ENCODE data around the gene INSIG1.

Gene INSIG1

GRCh38 chr7:155267436-155267835 is 30.2 kb upstream of the INSIG1 start:
- CTCF ChIA-PET: no interaction called here
- no peaks in the 10 kb centered on the region for H3K36me3 ChIP-seq (ENCODE audit: control insufficient read depth in 2 of 2, insufficient read depth in 1 of 2, low read length in 2 of 2)
- no peak overlapping the region for H3K27ac ChIP-seq (ENCODE audit: extremely low read depth, low read depth, low read length)
- POLR2A ChIA-PET: interaction anchor here (0.5 kb wide), 1 partner anchor 15 kb away, joined by 5 read pairs; no protein-coding TSS in a partner anchor
- H3K4me3 ChIP-seq (ENCODE audit: low read depth, low read length): no peak overlapping the region
- no peak for TF ChIP-seq PRDM10 (tag by site-specific recombination; IDR thresholded peaks at IDR 0.05)
- no peaks in the 10 kb centered on the region for H3K9me3 ChIP-seq (ENCODE audit: control insufficient read depth, insufficient read depth, low read depth, low read length)
- no peaks in the 10 kb centered on the region for H3K4me1 ChIP-seq (ENCODE audit: control insufficient read depth, insufficient read depth, low read length)

- ChIA-PET CTCF (no interaction called here), POLR2A (no interaction called here)
- H3K4me1 ChIP-seq (ENCODE audit: control insufficient read depth, insufficient read depth, low read length): no peaks in the 10 kb centered on the region
- H3K36me3 ChIP-seq (ENCODE audit: control insufficient read depth in 2 of 2, insufficient read depth in 1 of 2, low read length in 2 of 2): no peaks in the 10 kb centered on the region
- no peaks in the 10 kb centered on the region for H3K9me3 ChIP-seq (ENCODE audit: control insufficient read depth, insufficient read depth, low read depth, low read length)
- no peak for TF ChIP-seq ZNF707 (tag by site-specific recombination; IDR thresholded peaks at IDR 0.05)
- TF ChIP-seq ZNF114 (tag by site-specific recombination; IDR thresholded peaks at IDR 0.05): no peak
- no peak for TF ChIP-seq ZNF529 (tag by site-specific recombination; IDR thresholded peaks at IDR 0.05; ENCODE audit: insufficient replicate concordance)
- no peak for TF ChIP-seq ZNF280C (tag by site-specific recombination; IDR thresholded peaks at IDR 0.05)
- no peak for TF ChIP-seq REPIN1 (tag by site-specific recombination; IDR thresholded peaks at IDR 0.05; ENCODE audit: low read depth)
- no peak for TF ChIP-seq ZNF521 (tag by site-specific recombination; IDR thresholded peaks at IDR 0.05)
- TF ChIP-seq ZNF133 (tag by site-specific recombination; IDR thresholded peaks at IDR 0.05): no peak
- no peak for TF ChIP-seq ZNF223 (tag by site-specific recombination; IDR thresholded peaks at IDR 0.05)
- no peak for TF ChIP-seq ZNF335 (tag by site-specific recombination; conservative IDR thresholded peaks at IDR 0.05)
- TF ChIP-seq ZNF112 (tag by site-specific recombination; IDR thresholded peaks at IDR 0.05): no peak
- no peak for TF ChIP-seq ZNF701 (tag by site-specific recombination; IDR thresholded peaks at IDR 0.05)
- no peak for TF ChIP-seq ZNF184 (tag by site-specific recombination; IDR thresholded peaks at IDR 0.05)
- H3K4me3 ChIP-seq (ENCODE audit: low read depth, low read length): no peak overlapping the region
- H3K27ac ChIP-seq (ENCODE audit: extremely low read depth, low read depth, low read length): no peak overlapping the region
These were observed 29.5 kb upstream of the INSIG1 start for GRCh38 chr7:155268211-155268610.

- H3K4me1 ChIP-seq (ENCODE audit: control insufficient read depth, insufficient read depth, low read length): no peaks in the 10 kb centered on the region
- H3K4me3 ChIP-seq (ENCODE audit: low read depth, low read length): no peak overlapping the region
- TF ChIP-seq ZFP3 (tag by site-specific recombination; IDR thresholded peaks at IDR 0.05; ENCODE audit: low read depth) (no peak), SALL2 (tag by site-specific recombination; IDR thresholded peaks at IDR 0.05; ENCODE audit: borderline replicate concordance) (no peak), ZNF174 (tag by site-specific recombination; IDR thresholded peaks at IDR 0.05) (no peak), ZSCAN16 (tag by site-specific recombination; IDR thresholded peaks at IDR 0.05) (no peak), ZNF416 (tag by site-specific recombination; IDR thresholded peaks at IDR 0.05) (no peak), ZNF112 (tag by site-specific recombination; IDR thresholded peaks at IDR 0.05) (no peak), ZNF121 (tag by site-specific recombination; IDR thresholded peaks at IDR 0.05) (no peak), ZBTB7A (tag by site-specific recombination; IDR thresholded peaks at IDR 0.05; ENCODE audit: low read depth) (no peak), ZNF561 (tag by site-specific recombination; IDR thresholded peaks at IDR 0.05; ENCODE audit: borderline replicate concordance) (no peak), ZNF10 (tag by site-specific recombination; IDR thresholded peaks at IDR 0.05) (no peak), BCL11B (tag by site-specific recombination; IDR thresholded peaks at IDR 0.05; ENCODE audit: low read depth) (no peak)
- H3K9me3 ChIP-seq (ENCODE audit: control insufficient read depth, insufficient read depth, low read depth, low read length): no peaks in the 10 kb centered on the region
- ChIA-PET CTCF (interaction anchor here (0.7 to 1.4 kb wide), 2 partner anchors 80 to 264 kb away, joined by 3 read pairs; no protein-coding TSS in a partner anchor), POLR2A (no interaction called here)
- H3K27ac ChIP-seq (ENCODE audit: extremely low read depth, low read depth, low read length): no peak overlapping the region
- H3K36me3 ChIP-seq (ENCODE audit: control insufficient read depth in 2 of 2, insufficient read depth in 1 of 2, low read length in 2 of 2): no peaks in the 10 kb centered on the region
These were observed 28.6 kb upstream of the INSIG1 start for GRCh38 chr7:155268921-155269650.
